Measurements from ENCODE around the gene CD19.
A peak's percentile ranks its signal among the peaks of the same experiment; 100 is the strongest.

CD19 gene

DNA sequence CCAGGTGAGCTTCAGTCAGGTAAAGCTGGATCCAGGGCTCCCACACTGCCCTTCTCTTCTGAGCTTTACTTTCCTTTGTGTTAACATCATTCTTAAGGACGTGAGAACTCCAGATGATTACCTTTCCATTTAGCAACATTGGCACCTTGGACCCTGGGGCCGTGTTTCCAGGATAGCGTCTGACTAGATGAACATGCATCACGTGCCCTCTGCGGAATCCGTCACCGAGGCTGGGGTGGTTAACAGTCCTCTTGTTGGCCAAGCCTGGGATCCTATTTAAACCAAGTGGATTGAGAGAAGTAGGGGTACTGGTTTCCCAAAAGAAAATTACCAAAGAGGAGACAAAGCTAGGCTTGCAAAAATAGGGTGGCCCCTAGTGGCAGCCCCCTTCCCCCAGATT lies 49.2 kb downstream of the CD19 start:
- DNase-seq (ENCODE audit: low read depth in 3 of 3): no peak

DNA sequence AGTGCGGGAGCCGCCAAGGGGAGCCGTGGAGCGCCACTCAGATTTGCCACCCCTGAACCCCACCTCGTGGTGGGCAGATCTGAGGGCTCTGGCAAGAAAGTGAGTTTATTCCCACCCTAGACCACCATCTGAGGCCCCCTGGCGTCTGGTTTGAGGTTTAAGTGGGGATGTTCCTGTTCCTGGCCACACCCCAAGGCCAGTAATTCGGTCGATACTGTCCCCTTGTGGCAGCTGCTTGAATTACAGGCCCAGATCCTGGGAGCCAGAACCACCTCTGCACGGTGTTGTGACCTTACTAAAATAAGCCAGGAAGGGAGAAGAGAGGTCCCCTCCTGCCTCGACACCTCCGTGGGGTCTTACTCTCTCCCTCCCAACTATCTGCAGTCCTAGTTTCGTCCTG lies 49.7 kb downstream of the CD19 start:
- DNase-seq (ENCODE audit: low read depth in 3 of 3): peak in 1 of 3 donors; percentile 49

DNA sequence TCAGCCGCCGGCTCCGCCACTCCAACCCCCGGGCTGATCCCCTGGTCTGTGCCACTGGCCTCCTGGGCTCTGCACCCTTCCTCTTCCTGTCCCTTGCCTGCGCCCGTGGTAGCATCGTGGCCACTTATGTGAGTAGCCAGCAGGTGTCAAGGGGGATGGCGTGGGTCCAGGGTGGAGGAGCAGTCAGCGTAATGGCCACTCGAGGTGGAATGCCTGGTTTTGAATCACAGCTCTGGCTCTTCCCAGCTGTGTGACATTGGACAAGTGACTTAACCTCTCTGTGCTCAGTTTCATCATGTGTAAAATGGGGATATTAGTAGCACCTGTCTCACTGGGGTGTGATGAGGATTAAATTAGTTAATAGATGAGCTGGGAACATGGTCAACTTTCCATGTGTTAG lies 50.6 kb downstream of the CD19 start:
- no peak for DNase-seq (ENCODE audit: low read depth in 3 of 3)

DNA sequence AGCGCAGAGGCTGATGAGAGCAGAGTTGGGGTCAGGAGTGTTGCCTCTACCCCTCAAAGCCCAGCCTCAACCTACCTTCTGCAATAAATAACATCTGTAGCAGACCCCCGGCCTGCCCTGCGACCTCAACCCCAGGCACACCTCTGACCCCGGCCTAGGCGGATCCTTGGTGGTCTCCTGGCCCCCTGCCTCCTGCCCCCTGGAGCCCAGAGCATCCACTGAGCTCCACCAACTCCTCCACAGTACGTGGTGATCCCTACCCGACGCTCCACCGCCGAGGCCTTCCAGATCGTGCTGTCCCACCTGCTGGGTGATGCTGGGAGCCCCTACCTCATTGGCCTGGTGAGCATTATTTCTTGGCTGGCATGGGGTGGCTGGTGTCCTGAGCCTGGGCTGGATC lies 51.2 kb downstream of the CD19 start:
- DNase-seq (ENCODE audit: low read depth in 3 of 3): no peak

DNA sequence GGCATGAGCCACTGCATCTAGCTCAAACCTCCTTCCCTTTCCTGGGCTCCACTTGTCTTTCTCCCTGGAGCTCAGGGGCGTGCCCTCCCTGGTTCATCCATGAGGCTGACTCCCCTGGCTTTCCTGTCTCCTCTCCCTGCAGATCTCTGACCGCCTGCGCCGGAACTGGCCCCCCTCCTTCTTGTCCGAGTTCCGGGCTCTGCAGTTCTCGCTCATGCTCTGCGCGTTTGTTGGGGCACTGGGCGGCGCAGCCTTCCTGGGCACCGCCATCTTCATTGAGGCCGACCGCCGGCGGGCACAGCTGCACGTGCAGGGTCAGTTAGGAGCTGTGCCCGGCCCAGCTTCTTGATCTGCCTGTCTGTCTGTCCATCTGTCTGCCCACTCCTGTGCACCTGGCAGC lies 51.9 kb downstream of the CD19 start:
- no peak for DNase-seq (ENCODE audit: low read depth in 3 of 3)

DNA sequence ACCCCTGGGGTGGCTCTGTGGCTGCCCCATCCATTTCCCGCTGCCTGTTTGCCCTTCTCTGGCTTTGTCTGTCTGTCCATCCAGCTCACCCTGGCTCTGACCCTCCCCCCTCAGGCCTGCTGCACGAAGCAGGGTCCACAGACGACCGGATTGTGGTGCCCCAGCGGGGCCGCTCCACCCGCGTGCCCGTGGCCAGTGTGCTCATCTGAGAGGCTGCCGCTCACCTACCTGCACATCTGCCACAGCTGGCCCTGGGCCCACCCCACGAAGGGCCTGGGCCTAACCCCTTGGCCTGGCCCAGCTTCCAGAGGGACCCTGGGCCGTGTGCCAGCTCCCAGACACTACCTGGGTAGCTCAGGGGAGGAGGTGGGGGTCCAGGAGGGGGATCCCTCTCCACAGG lies 52.3 kb downstream of the CD19 start:
- DNase-seq (ENCODE audit: low read depth in 3 of 3): no peak

DNA sequence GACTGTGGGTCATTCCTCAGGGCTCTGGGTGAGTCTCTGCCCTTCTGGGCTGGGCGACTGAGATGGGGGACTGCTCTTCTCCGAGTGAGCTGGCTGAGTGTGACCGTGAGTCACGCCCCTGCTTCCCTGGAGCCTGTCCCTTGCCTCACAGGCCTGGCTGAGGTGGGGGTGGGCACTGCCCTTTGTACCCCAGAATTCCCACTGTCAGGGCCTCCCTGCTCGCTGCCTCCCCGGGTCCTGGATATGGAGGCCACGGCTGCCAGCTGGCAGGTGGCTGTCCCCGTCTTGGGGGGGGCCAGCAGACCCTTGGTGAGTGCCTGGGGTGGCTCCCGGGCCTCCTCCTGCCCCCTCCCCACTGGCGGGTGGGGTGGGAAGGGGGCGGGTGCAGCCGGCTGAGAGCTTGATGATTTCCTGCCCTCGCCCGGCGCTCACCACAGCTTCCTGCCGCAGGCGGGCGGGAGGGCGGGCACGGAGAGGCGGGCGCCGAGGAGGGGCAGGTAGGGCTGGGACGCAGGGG lies 52.9 kb downstream of the CD19 start, which contains the start of gene LAT:
Gene LAT (plus strand): TSS at position 434 of the 517 bp plus-strand sequence. CDS start 366 bp downstream, outside the sequence.
- peak in 1 of 3 donors; percentile 71 for DNase-seq (ENCODE audit: low read depth in 3 of 3)

DNA sequence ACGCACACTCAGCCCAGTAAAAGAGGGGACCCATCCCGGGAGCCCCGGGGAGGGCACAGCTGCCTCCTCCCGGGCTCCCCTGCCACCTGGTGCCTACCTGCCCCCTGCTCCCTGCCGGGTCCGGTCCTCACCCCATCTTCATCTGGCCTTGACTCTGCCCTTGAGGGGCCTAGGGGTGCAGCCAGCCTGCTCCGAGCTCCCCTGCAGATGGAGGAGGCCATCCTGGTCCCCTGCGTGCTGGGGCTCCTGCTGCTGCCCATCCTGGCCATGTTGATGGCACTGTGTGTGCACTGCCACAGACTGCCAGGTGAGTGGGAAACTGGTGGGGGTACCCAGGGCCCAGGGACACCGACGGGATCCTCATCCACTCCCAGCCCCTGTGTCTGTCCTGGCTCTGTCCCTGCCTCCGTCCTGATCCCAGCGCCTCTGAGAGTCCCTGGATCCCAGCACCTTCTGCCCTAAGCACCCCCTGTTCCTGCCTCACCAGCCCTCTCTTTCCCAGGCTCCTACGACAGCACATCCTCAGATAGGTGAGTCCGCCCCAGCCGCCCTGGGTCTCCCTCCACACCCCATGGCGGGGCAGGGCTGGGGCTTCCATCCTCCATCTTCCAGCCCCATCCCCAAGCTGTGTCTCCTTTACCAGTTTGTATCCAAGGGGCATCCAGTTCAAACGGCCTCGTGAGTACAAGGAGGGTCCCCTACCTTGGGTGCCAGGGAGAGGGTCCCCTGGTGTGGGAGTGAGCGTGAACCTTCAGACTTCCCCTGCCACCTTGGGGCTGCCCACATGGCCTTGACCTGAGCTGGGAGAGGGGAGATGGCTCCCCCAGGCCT lies 53.7 kb downstream of the CD19 start:
- DNase-seq (ENCODE audit: low read depth in 3 of 3): no peak

DNA sequence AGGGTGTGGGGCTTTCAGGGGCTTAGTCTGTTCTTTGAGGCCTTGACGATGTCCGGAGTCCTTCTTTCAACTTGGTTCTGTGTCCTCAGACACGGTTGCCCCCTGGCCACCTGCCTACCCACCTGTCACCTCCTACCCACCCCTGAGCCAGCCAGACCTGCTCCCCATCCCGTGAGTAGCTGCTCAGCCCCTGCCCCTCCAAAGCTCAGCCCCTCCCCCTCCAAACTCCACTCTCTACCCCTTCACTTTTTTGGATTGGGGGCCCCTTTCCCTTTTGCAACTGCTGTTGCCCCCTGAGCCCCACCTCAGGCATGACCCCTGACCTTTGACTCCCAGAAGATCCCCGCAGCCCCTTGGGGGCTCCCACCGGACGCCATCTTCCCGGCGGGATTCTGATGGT lies 54.3 kb downstream of the CD19 start:
- DNase-seq (ENCODE audit: low read depth in 3 of 3): no peak

DNA sequence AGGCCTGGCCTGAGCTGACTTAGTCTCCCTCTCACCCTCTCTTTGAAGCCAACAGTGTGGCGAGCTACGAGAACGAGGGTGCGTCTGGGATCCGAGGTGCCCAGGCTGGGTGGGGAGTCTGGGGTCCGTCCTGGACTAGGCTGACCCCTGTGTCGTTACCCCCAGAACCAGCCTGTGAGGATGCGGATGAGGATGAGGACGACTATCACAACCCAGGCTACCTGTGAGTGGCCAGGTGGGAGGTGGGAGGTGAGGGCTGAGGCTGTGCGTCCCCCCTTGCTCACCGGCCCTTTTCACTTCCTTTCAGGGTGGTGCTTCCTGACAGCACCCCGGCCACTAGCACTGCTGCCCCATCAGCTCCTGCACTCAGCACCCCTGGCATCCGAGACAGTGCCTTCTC lies 54.7 kb downstream of the CD19 start:
- DNase-seq (ENCODE audit: low read depth in 3 of 3): no peak

DNA sequence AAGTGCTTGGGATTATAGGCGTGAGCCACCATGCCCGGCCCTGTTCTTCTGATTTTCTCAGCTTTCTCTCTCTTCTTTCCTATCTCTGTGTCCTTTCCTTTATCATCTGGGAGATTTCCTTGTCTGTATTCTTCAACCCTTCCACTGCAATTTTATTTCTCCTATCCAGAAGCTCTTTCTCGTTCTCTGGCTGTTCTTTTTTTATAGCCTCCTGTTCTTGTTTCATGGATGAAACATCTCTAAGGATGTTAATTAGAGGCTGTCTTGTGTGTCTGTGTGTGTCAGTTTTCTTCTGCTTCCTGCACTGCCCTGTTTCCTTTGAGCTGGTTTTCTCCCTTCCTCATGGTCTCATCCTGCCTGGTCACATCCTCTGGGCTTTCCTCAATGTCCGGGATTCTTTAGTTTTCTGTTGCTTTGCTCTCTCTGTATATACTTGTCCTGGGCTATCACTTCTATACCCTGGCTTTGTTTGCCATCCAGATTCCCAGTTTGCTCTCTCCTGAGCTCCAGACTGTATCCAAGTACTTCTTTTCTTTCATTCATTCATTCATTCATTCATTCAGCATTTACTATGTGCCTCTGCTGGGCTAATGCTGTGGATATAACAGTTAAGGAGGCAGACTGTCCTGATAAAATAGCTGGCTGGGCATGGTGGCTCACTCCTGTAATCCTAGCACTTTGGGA lies 55.5 kb downstream of the CD19 start:
- DNase-seq (ENCODE audit: low read depth in 3 of 3): no peak
